Measurements from ENCODE around the gene ALAS1.

The ALAS1 gene

DNA sequence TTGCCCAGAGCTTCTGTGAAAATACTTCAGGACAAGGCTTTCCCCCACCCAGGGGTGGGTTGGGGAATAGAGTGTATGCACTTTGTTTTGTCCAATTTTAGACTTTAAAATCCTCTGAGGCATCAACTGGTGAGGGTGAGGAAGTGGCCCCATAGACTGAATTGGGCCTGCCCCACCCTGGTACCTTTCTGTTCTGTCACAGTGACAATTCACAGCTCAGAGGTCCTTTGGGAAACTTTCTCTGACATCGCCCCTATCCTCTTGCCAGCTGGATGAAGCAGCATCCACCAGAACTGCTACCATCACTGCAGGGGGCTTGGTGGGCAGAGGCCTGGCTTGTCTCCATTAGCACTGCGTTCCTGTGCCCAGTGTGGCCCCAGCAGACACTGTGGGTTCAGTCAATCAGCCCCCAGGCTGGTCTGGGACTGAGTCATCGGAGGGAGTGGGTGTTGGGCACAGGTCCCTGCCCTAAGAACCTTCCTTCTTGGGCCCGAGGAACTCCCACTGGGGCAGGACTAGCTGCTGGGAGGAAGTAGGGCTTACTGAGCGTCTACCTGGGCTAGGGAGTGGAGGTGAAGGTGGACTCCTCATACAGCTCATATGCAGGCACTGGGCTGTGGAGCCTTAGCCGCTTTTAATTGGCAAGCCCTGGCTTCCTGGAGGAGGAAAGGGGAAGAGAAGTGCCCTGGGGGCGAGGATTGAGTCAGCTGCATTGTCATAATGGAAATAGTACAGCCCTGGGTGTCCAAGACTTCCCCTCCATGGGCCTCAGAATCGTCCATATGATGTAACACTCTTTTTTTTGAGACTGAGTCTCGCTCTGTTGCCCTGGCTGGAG, 46.0 kb downstream of the ALAS1 start:
- FAIRE-seq: peak; percentile 76
- TF ChIP-seq POU2F2 (IDR thresholded peaks at IDR 0.05; ENCODE audit: low read depth, low read length) (no peak), PAX5 (IDR thresholded peaks at IDR 0.05; ENCODE audit: insufficient read depth, low read length, severe bottlenecking) (peak; percentile 50), POLR2A (IDR thresholded peaks at IDR 0.05; ENCODE audit: low read depth, low read length) (no peak), SPI1 (IDR thresholded peaks at IDR 0.05; ENCODE audit: low read depth, low read length) (peak; percentile 92), TAF1 (IDR thresholded peaks at IDR 0.05; ENCODE audit: low read depth, low read length) (no peak), POLR2AphosphoS5 (IDR thresholded peaks at IDR 0.05; ENCODE audit: low read depth, low read length) (no peak)
- DNase-seq (ENCODE audit: insufficient read length, low spot score): peak; percentile 61

DNA sequence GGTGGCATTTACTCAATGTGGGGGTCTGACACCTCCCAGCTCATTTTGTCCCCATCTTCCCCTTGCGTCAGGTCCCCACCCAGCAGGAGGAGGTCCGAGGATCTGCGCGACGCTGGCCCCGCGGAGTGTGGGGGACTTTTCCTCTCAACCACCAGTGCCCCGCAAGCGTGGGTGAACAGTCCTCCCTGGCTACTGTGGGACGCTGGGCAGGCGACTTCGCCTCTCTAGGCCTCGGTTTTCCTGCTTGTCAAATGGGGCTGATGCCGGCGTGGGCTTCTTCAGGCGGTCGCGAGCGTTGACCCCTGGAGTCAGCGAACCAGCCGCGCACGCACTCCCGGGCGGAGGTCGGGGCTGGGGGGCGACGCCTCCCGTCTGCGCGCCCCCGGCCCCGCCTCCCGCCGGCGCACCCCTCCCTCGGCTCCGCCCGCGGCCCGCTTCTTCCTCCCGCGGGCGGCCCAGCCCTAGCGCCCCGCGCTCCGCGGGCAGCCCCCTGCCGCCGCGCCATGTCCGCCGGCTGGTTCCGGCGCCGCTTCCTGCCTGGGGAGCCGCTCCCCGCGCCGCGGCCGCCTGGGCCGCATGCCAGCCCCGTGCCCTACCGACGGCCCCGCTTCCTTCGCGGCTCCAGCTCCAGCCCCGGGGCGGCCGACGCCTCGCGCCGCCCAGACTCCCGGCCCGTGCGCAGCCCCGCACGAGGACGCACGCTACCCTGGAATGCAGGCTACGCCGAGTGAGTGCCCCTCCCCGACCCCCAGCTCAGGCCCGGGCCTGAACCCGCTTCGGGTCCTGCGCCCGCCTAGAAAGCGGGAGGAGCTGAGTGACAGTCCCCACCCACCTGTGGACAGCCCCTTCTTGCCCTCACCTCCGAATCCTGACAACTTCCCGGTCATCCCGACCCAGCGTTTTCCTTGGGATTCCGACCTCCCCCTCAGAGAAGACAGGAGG, 47.6 kb downstream of the ALAS1 start, which contains the start of gene PPM1M:
Gene PPM1M, plus strand, starts transcription at position 438 of the 942 bp plus-strand sequence. Its CDS starts 66 bp downstream, at position 504.
- peak; percentile 87 for FAIRE-seq
- peak; percentile 76 for DNase-seq (ENCODE audit: insufficient read length, low spot score)

DNA sequence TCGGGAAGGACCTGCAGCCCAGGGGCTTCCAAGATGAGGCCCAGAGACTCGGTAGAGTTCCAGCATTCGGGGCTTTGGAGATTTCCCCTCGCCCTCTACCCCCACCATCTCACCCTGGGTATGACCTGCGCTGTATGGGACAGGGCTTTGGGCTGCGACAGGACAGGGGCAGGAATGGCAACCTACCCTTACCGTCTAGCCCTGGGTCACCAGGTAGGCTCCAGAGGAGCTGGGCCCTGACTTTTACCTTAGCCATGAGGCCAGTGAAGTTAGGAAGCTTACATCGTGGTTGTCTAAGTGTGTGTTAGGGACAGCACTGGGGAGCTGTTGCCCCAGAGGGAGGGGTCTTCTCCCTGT, 48.3 kb downstream of the ALAS1 start:
- TF ChIP-seq TAF1 (IDR thresholded peaks at IDR 0.05; ENCODE audit: low read depth, low read length): no peak
- TF ChIP-seq POLR2AphosphoS5 (IDR thresholded peaks at IDR 0.05; ENCODE audit: low read depth, low read length): no peak
- no peak for TF ChIP-seq PAX5 (IDR thresholded peaks at IDR 0.05; ENCODE audit: insufficient read depth, low read length, severe bottlenecking)
- no peak for TF ChIP-seq POU2F2 (IDR thresholded peaks at IDR 0.05; ENCODE audit: low read depth, low read length)
- no peak for TF ChIP-seq POLR2A (IDR thresholded peaks at IDR 0.05; ENCODE audit: low read depth, low read length)
- no peak for TF ChIP-seq SPI1 (IDR thresholded peaks at IDR 0.05; ENCODE audit: low read depth, low read length)
- DNase-seq (ENCODE audit: insufficient read length, low spot score): no peak
- peak; percentile 55 for FAIRE-seq

More for the DNA sequence above, 47.6 kb downstream of the ALAS1 start, which contains the start of gene PPM1M:
- TF ChIP-seq TAF1 (IDR thresholded peaks at IDR 0.05; ENCODE audit: low read depth, low read length) (no peak), PAX5 (IDR thresholded peaks at IDR 0.05; ENCODE audit: insufficient read depth, low read length, severe bottlenecking) (no peak), POLR2A (IDR thresholded peaks at IDR 0.05; ENCODE audit: low read depth, low read length) (0 out of 2 replicates have a peak, but pooled peaks have one; percentile 41)

DNA sequence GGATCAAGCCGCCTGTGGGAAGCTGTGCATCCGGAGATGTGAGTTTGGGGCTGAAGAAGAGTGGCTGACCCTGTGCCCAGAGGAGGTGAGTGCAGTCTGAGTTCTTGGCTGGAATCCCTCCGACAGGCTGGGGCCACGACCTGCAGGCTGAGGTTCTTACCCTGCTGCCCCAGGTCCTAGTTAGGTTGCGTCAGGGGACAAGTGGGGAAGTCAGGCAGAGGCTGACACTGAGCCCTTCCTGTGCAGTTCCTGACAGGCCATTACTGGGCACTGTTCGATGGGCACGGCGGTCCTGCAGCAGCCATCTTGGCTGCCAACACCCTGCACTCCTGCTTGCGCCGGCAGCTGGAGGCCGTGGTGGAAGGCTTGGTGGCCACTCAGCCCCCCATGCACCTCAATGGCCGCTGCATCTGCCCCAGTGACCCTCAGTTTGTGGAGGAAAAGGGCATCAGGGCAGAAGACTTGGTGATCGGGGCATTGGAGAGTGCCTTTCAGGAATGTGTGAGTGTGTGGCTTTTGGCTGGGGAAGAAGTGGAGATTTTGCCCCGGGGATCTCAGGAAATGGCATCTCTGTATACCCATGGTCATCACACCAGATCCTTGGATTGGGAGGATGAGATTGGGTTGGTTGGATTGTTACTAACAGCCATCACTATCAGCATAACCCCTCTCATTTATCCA, 48.9 kb downstream of the ALAS1 start:
- FAIRE-seq (peak; percentile 47), DNase-seq (ENCODE audit: insufficient read length, low spot score) (no peak)
- TF ChIP-seq POLR2AphosphoS5 (IDR thresholded peaks at IDR 0.05; ENCODE audit: low read depth, low read length) (no peak), POLR2A (IDR thresholded peaks at IDR 0.05; ENCODE audit: low read depth, low read length) (no peak)

DNA sequence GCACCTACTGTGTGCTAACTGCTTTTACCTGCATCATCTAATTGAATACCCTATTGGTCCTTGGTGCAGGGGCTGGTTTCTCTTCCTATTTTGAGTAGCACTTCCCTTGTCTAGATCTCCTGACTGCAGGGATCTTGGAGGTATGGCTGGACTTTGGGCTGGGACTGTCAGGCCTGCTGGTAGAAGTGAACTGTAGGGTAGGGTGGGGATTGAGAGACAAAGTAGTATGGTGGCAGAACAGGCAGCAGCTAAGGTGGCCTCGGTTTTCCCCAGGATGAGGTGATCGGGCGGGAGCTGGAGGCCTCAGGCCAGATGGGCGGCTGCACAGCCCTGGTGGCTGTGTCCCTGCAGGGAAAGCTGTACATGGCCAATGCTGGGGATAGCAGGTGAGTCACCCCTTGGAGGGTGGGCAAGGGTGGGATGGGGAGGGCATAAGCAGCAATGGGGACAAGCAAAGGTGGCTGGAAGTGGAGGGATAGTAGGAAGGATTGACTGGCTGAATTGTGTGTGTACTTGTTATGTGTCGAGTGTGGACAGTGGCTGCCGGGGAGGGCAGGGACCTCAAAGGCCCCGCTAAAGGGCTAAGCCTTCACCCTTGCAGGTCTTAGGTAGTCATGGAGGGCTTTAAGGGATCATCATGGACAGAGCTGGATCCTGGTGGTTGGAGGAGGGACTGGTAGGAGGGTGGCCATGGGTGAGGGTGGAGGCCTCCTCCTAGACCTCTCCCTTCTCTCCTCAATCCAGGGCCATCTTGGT, 49.6 kb downstream of the ALAS1 start:
- DNase-seq (ENCODE audit: insufficient read length, low spot score) (no peak), FAIRE-seq (no peak)
- TF ChIP-seq SPI1 (IDR thresholded peaks at IDR 0.05; ENCODE audit: low read depth, low read length): peak; percentile 65
- TF ChIP-seq POU2F2 (IDR thresholded peaks at IDR 0.05; ENCODE audit: low read depth, low read length): no peak
- no peak for TF ChIP-seq PAX5 (IDR thresholded peaks at IDR 0.05; ENCODE audit: insufficient read depth, low read length, severe bottlenecking)
- no peak for TF ChIP-seq TAF1 (IDR thresholded peaks at IDR 0.05; ENCODE audit: low read depth, low read length)

DNA sequence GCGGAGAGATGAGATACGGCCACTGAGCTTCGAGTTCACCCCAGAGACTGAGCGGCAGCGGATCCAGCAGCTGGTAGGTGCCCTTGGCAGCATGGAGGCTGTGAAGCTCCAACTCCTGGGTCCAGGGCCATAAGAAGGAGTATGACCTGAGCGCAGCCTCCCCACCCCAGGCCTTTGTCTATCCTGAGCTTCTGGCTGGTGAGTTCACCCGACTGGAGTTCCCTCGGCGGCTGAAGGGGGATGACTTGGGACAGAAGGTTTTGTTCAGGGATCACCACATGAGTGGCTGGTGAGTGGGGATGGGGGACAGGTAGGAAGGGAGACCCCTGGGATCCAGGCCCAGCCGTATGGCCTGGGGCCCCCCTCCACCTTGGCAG, 50.2 kb downstream of the ALAS1 start:
- TF ChIP-seq POLR2AphosphoS5 (IDR thresholded peaks at IDR 0.05; ENCODE audit: low read depth, low read length): no peak
- no peak for TF ChIP-seq SPI1 (IDR thresholded peaks at IDR 0.05; ENCODE audit: low read depth, low read length)
- no peak for TF ChIP-seq PAX5 (IDR thresholded peaks at IDR 0.05; ENCODE audit: insufficient read depth, low read length, severe bottlenecking)
- no peak for TF ChIP-seq POLR2A (IDR thresholded peaks at IDR 0.05; ENCODE audit: low read depth, low read length)
- no peak for TF ChIP-seq TAF1 (IDR thresholded peaks at IDR 0.05; ENCODE audit: low read depth, low read length)
- TF ChIP-seq POU2F2 (IDR thresholded peaks at IDR 0.05; ENCODE audit: low read depth, low read length): no peak
- no peak for DNase-seq (ENCODE audit: insufficient read length, low spot score)
- FAIRE-seq: no peak

DNA sequence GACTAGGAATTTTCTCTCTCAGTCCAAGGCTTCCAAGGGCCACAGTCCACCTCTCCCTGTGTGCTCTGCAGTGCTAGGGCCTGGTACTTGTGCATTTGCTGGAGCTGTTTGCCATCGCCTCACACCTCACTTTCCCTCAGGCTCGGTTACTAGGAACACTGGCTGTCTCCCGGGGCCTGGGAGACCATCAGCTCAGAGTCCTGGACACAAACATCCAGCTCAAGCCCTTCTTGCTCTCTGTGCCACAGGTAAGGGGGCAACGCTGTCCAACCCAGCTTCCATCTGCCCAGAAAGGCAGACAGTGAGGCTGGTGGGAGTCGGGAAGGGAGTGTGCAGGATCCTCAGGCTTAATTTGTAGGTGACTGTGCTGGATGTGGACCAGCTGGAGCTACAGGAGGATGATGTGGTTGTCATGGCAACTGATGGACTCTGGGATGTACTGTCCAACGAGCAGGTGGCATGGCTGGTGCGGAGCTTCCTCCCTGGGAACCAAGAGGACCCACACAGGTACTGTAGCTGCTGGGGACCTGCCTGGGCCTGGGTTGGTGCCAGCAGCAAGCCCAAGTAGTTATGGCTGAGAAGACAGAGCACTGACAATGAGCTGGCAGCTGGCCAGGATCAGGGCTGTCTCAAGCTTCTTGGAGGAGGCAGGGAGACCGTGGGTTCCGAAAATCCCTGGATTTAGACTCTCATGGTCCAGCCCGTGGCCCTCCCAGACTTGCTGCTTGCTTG, 51.0 kb downstream of the ALAS1 start:
- FAIRE-seq: no peak
- no peak for DNase-seq (ENCODE audit: insufficient read length, low spot score)
- TF ChIP-seq POU2F2 (IDR thresholded peaks at IDR 0.05; ENCODE audit: low read depth, low read length) (no peak), TAF1 (IDR thresholded peaks at IDR 0.05; ENCODE audit: low read depth, low read length) (no peak), SPI1 (IDR thresholded peaks at IDR 0.05; ENCODE audit: low read depth, low read length) (no peak), PAX5 (IDR thresholded peaks at IDR 0.05; ENCODE audit: insufficient read depth, low read length, severe bottlenecking) (no peak), POLR2A (IDR thresholded peaks at IDR 0.05; ENCODE audit: low read depth, low read length) (no peak), POLR2AphosphoS5 (IDR thresholded peaks at IDR 0.05; ENCODE audit: low read depth, low read length) (no peak)

DNA sequence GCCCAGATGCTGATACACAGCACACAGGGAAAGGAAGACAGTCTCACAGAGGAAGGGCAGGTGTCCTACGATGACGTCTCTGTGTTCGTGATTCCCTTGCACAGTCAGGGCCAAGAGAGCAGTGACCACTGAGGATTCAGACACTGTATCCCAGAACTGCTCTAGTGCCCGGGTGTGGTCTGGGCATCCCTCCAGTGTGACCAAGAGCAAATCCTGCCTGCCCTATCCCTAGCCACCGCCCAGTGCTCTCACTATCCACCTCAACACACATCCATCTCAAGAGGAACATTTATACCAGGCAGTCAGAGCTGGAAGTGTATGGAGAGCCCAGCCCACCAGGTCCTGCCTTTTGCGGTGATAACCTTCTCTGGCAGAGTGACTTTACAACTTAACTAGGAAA, 51.7 kb downstream of the ALAS1 start:
- FAIRE-seq (no peak), DNase-seq (ENCODE audit: insufficient read length, low spot score) (no peak)
- TF ChIP-seq POLR2A (IDR thresholded peaks at IDR 0.05; ENCODE audit: low read depth, low read length) (no peak), TAF1 (IDR thresholded peaks at IDR 0.05; ENCODE audit: low read depth, low read length) (no peak), POLR2AphosphoS5 (IDR thresholded peaks at IDR 0.05; ENCODE audit: low read depth, low read length) (no peak), PAX5 (IDR thresholded peaks at IDR 0.05; ENCODE audit: insufficient read depth, low read length, severe bottlenecking) (no peak), POU2F2 (IDR thresholded peaks at IDR 0.05; ENCODE audit: low read depth, low read length) (no peak), SPI1 (IDR thresholded peaks at IDR 0.05; ENCODE audit: low read depth, low read length) (no peak)
